Stimulated activated CD8-positive, alpha-beta memory T cell treated with anti-CD3 and anti-CD28 coated beads, Interleukin-4, amount 100 ng/mL, for 1 hour (primary cell): ENCODE measurements around the gene SNAP47.

Experiments
- DNase-seq, 2 donors: peaks; one replicate each; pipeline ENCODE4 v3.0.0-alpha.2; 2020; ENCODE audit warnings: low read depth in 2 of 2, low spot score in 1 of 2

Gene SNAP47

GRCh38 chr1:227748496-227749182 is 13.4 kb downstream of the SNAP47 start:
- no peak for DNase-seq

- DNase-seq: no peak
Measured at GRCh38 chr1:227749225-227749624, 14.0 kb downstream of the SNAP47 start.

GRCh38 chr1:227749916-227750710 is 14.9 kb downstream of the SNAP47 start:
- DNase-seq: no peak

- DNase-seq: no peak
Measured at GRCh38 chr1:227753999-227754711, 18.9 kb downstream of the SNAP47 start.

- DNase-seq: no peak
Measured at GRCh38 chr1:227754958-227755357, 19.7 kb downstream of the SNAP47 start.

GRCh38 chr1:227756172-227756959 is 21.1 kb downstream of the SNAP47 start:
- no peak for DNase-seq

GRCh38 chr1:227757781-227758180 is 22.5 kb downstream of the SNAP47 start:
- no peak for DNase-seq

GRCh38 chr1:227758366-227758765 is 23.1 kb downstream of the SNAP47 start:
- DNase-seq: no peak

- no peak for DNase-seq
Measured at GRCh38 chr1:227759341-227760300, 24.4 kb downstream of the SNAP47 start.

- no peak for DNase-seq
Measured at GRCh38 chr1:227760377-227760776, 25.1 kb downstream of the SNAP47 start.

- DNase-seq: no peak
Measured at GRCh38 chr1:227761621-227762230, 26.5 kb downstream of the SNAP47 start.

- DNase-seq: peak; percentile 69 to 80
Measured at GRCh38 chr1:227762231-227762911, 27.1 kb downstream of the SNAP47 start.

GRCh38 chr1:227763246-227764018 is 28.2 kb downstream of the SNAP47 start:
- DNase-seq: no peak

GRCh38 chr1:227764019-227764391 is 28.8 kb downstream of the SNAP47 start:
- DNase-seq: no peak

GRCh38 chr1:227765261-227766014 is 30.2 kb downstream of the SNAP47 start:
- no peak for DNase-seq

GRCh38 chr1:227766015-227766634 is 30.9 kb downstream of the SNAP47 start:
- DNase-seq: peak; percentile 61 to 72

- DNase-seq: no peak
Measured at GRCh38 chr1:227766653-227767277, 31.5 kb downstream of the SNAP47 start.
